8988T (cell line): ENCODE measurements around the gene MSGN1.
"Not testable (repeated sequence)": the region's sequence is repeated elsewhere in the genome, so short reads cannot be mapped to it uniquely, and the experiment has no call there.

Experiments
- DNase-seq: peaks from one replicate; pipeline ENCODE4 v3.0.0; 2011

Gene MSGN1

GRCh38 chr2:17805717-17806363 lies 10.4 kb upstream of the MSGN1 start:
- DNase-seq: no peak

GRCh38 chr2:17813010-17813741 lies 3.1 kb upstream of the MSGN1 start:
- DNase-seq: no peak

GRCh38 chr2:17813742-17814473 lies 2.4 kb upstream of the MSGN1 start:
- DNase-seq: no peak

GRCh38 chr2:17814601-17815000 lies 1.7 kb upstream of the MSGN1 start:
- no peak for DNase-seq

GRCh38 chr2:17815468-17816184 lies 634 bp upstream of the MSGN1 start:
- DNase-seq: no peak

- no peak for DNase-seq
These were observed 2.1 kb downstream of the MSGN1 start for GRCh38 chr2:17818235-17818815.

GRCh38 chr2:17821080-17821479 lies 4.8 kb downstream of the MSGN1 start:
- DNase-seq: no peak

GRCh38 chr2:17821535-17822444 lies 5.5 kb downstream of the MSGN1 start:
- no peak for DNase-seq

GRCh38 chr2:17822445-17823117 lies 6.3 kb downstream of the MSGN1 start:
- no peak for DNase-seq

- DNase-seq: not testable (repeated sequence)
These were observed 7.4 kb downstream of the MSGN1 start for GRCh38 chr2:17823646-17824045.

- DNase-seq: no peak
These were observed 11.1 kb downstream of the MSGN1 start for GRCh38 chr2:17827316-17827715.

- DNase-seq: no peak
These were observed 11.5 kb downstream of the MSGN1 start for GRCh38 chr2:17827785-17828184.

- peak; percentile 57 for DNase-seq
These were observed 14.1 kb downstream of the MSGN1 start for GRCh38 chr2:17830053-17831034.

- DNase-seq: no peak
These were observed 19.3 kb downstream of the MSGN1 start for GRCh38 chr2:17835516-17835915.

- no peak for DNase-seq
These were observed 23.7 kb downstream of the MSGN1 start for GRCh38 chr2:17839959-17840358.

GRCh38 chr2:17843457-17843856 lies 27.2 kb downstream of the MSGN1 start:
- no peak for DNase-seq

- no peak for DNase-seq
These were observed 29.5 kb downstream of the MSGN1 start for GRCh38 chr2:17845806-17846205.

- no peak for DNase-seq
These were observed 30.4 kb downstream of the MSGN1 start for GRCh38 chr2:17846676-17847075.

GRCh38 chr2:17847236-17847635 lies 31.0 kb downstream of the MSGN1 start:
- DNase-seq: no peak

GRCh38 chr2:17849275-17849674 lies 33.0 kb downstream of the MSGN1 start:
- DNase-seq: no peak
